PC-3 (cell line): ENCODE measurements around the gene HTT-AS. TPM values are rescaled to one million over a fixed set of nuclear protein-coding genes. Genes with fewer than 3 reads are reported as not detected.
A peak's percentile ranks its signal among the peaks of the same experiment; 100 is the strongest.

Source experiments
- ATAC-seq: fragments of 200-7000 bp; cut with Tn5 transposase; 2 replicates; pipeline ENCODE4 v1.9.1; 2020; ENCODE audit warnings: mild to moderate bottlenecking, moderate library complexity
- Bru-seq: library from RNA; stranded (reverse); fragments of 400-500 nt; gene quantifications from one replicate; lab custom pipeline; 2021; lab: Mats Ljungman, UMichigan
- BruChase-seq, 2 experiments: library from RNA; stranded (reverse); fragments of 400-500 nt; gene quantifications; one replicate each; lab custom pipeline; 2021; lab: Mats Ljungman, UMichigan
- BruUV-seq: library from RNA; stranded (reverse); fragments of 400-500 nt; replicated peaks from 2 replicates; lab custom pipeline; 2021; lab: Mats Ljungman, UMichigan
- CTCF ChIA-PET: fragments of 300-600 bp; sonication (Branson Sonifier 250); formaldehyde crosslinking; loops from one replicate; lab custom pipeline; 2022; ENCODE audit warnings: antibody characterized with exemption; lab: Charles Lee
- POLR2A ChIA-PET: fragments of 300-600 bp; sonication (Branson Sonifier 250); formaldehyde crosslinking; loops from one replicate; lab custom pipeline; 2022; ENCODE audit warnings: antibody characterized with exemption; ENCODE audit not compliant: unreplicated experiment; lab: Charles Lee
- DNase-seq: peaks from one replicate; pipeline ENCODE4 v3.0.0-alpha.2; 2015
- H2AFZ ChIP-seq: fragments of 300-600 bp; sonication (generic); 2 replicates; pipeline ENCODE4 v1.6.0; 2016; ENCODE audit warnings: antibody characterized with exemption, low read length
- H3F3A ChIP-seq: fragments of 300-600 bp; sonication (generic); one replicate; pipeline ENCODE4 v1.6.0; 2017; ENCODE audit warnings: antibody characterized with exemption, low read length, control low read depth, mild to moderate bottlenecking; ENCODE audit not compliant: unreplicated experiment
- H3K27ac ChIP-seq: fragments of 300-600 bp; sonication (generic); 2 replicates; pipeline ENCODE4 v1.5.1; 2016; ENCODE audit warnings: mild to moderate bottlenecking, low read length
- H3K27me3 ChIP-seq: fragments of 300-600 bp; sonication (generic); 2 replicates; pipeline ENCODE4 v1.6.1; 2016; ENCODE audit warnings: low read length, mixed read lengths
- H3K36me3 ChIP-seq: fragments of 300-600 bp; sonication (generic); 2 replicates; pipeline ENCODE4 v1.6.1; 2016; ENCODE audit warnings: low read depth, mixed run types, low read length, mixed read lengths
- H3K4me1 ChIP-seq: fragments of 300-600 bp; sonication (generic); 2 replicates; pipeline ENCODE4 v1.5.1; 2016; ENCODE audit warnings: low read length; ENCODE audit not compliant: insufficient read depth
- H3K4me2 ChIP-seq: fragments of 300-600 bp; sonication (generic); 2 replicates; pipeline ENCODE4 v1.6.0; 2016; ENCODE audit warnings: low read length
- H3K4me3 ChIP-seq: fragments of 300-600 bp; sonication (generic); 2 replicates; pipeline ENCODE4 v1.5.1; 2016; ENCODE audit warnings: mild to moderate bottlenecking, low read length, mixed read lengths
- H3K79me2 ChIP-seq: fragments of 300-600 bp; sonication (generic); 2 replicates; pipeline ENCODE4 v1.6.1; 2017; ENCODE audit warnings: low read length, mixed read lengths
- H3K9ac ChIP-seq: fragments of 300-600 bp; sonication (generic); 2 replicates; pipeline ENCODE4 v1.6.0; 2016; ENCODE audit warnings: mild to moderate bottlenecking, low read length
- H3K9me2 ChIP-seq: fragments of 300-600 bp; sonication (generic); replicated peaks from 2 replicates; pipeline ENCODE4 v1.6.1; 2016; ENCODE audit warnings: mixed run types, low read length, mixed read lengths
- H3K9me3 ChIP-seq: fragments of 300-600 bp; sonication (generic); 2 replicates; pipeline ENCODE4 v1.6.1; 2016; ENCODE audit warnings: low read length, mixed read lengths
- H4K20me1 ChIP-seq: fragments of 300-600 bp; sonication (generic); 2 replicates; pipeline ENCODE4 v1.6.1; 2016; ENCODE audit warnings: low read length, mixed read lengths
- CTCF ChIP-seq: fragments of 300-600 bp; sonication (generic); conservative IDR thresholded peaks from 2 replicates; pipeline ENCODE4 v1.5.1; 2017; ENCODE audit warnings: antibody characterized with exemption, low read depth, mild to moderate bottlenecking, low read length
- EZH2 ChIP-seq: fragments of 300-600 bp; sonication (generic); IDR thresholded peaks from one replicate; pipeline ENCODE4 v1.6.1; 2017; ENCODE audit warnings: antibody characterized with exemption, mild to moderate bottlenecking, low read length; ENCODE audit not compliant: unreplicated experiment
- EZH2phosphoT487 ChIP-seq: fragments of 300-600 bp; sonication (generic); IDR thresholded peaks from 2 replicates; pipeline ENCODE4 v1.6.1; 2018; ENCODE audit warnings: mild to moderate bottlenecking, antibody characterized with exemption, low read length, borderline replicate concordance
- intact Hi-C: fragments of 100-400 bp; cut with micrococcal nuclease; formaldehyde crosslinking; loops from 2 replicates; pipeline ENCODE4 v1.9.0; 2023
- long read RNA-seq: library from polyadenylated mRNA; unstranded; transcript quantifications from one replicate; pipeline ENCODE4 v2.0.0, GENCODE V29; 2021; ENCODE audit not compliant: unreplicated experiment
- total RNA-seq: library from RNA; depleted of rRNA; stranded (reverse); fragments of >200 nt; gene quantifications from 2 replicates; pipeline ENCODE4 v1.2.3, GENCODE V29; 2014; rRNA removed

Gene HTT-AS
- total RNA-seq: not detected in 2 replicates
- percentile 13 among the genes with signal in this experiment for Bru-seq, nascent RNA
- percentile 22 among the genes with signal in this experiment for BruChase-seq, experiment 1, labeled RNA remaining after a 6-hour chase
- percentile 14 among the genes with signal in this experiment for BruChase-seq, experiment 2, labeled RNA remaining after a 2-hour chase
- long read RNA-seq, partial matches to known transcripts: 0 of 2 reads
- long read RNA-seq, other reads (novel, unspliced or antisense): 2 of 2 reads

DNA sequence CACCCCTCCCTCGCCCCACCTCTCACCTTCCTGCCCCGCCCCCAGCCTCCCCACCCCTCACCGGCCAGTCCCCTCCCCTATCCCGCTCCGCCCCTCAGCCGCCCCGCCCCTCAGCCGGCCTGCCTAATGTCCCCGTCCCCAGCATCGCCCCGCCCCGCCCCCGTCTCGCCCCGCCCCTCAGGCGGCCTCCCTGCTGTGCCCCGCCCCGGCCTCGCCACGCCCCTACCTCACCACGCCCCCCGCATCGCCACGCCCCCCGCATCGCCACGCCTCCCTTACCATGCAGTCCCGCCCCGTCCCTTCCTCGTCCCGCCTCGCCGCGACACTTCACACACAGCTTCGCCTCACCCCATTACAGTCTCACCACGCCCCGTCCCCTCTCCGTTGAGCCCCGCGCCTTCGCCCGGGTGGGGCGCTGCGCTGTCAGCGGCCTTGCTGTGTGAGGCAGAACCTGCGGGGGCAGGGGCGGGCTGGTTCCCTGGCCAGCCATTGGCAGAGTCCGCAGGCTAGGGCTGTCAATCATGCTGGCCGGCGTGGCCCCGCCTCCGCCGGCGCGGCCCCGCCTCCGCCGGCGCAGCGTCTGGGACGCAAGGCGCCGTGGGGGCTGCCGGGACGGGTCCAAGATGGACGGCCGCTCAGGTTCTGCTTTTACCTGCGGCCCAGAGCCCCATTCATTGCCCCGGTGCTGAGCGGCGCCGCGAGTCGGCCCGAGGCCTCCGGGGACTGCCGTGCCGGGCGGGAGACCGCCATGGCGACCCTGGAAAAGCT, at the start of gene HTT-AS, which contains the start of gene HTT:
Gene HTT-AS, minus strand, starts transcription at position 461 of the 768 bp plus-strand sequence.
Gene HTT, plus strand, starts transcription at position 604 of the 768 bp plus-strand sequence. Its CDS starts 145 bp downstream, at position 749.
- Histone ChIP-seq H2AFZ (peak within 1 kb of the TSS; percentile 88), H4K20me1 (peaks cover 17% of the 10 kb centered on the region), H3K27ac (no peak within 1 kb of the TSS; the same call in 1 of the 2 replicates), H3K9me2 (no peaks in the 10 kb centered on the region), H3F3A (no peaks in the 10 kb centered on the region), H3K9ac (peak within 1 kb of the TSS; percentile 78), H3K4me3 (peak within 1 kb of the TSS; percentile 98), H3K4me2 (peak within 1 kb of the TSS; percentile 83), H3K27me3 (no peaks in the 10 kb centered on the region), H3K9me3 (no peaks in the 10 kb centered on the region), H3K79me2 (peaks cover 42% of the 10 kb centered on the region), H3K4me1 (peaks cover 5% of the 10 kb centered on the region; the same call in 1 of the 2 replicates), H3K36me3 (no peaks in the 10 kb centered on the region)
- ATAC-seq (peak; percentile 92), DNase-seq (peak; percentile 92)
- BruUV-seq: no TSS peak
- POLR2A ChIA-PET: no interaction called here
- CTCF ChIA-PET: no interaction called here
- intact Hi-C loops: loop anchor here (2.0 kb wide), 1 partner anchor 31 kb away; no protein-coding TSS in a partner anchor
- no peak for TF ChIP-seq EZH2phosphoT487

DNA sequence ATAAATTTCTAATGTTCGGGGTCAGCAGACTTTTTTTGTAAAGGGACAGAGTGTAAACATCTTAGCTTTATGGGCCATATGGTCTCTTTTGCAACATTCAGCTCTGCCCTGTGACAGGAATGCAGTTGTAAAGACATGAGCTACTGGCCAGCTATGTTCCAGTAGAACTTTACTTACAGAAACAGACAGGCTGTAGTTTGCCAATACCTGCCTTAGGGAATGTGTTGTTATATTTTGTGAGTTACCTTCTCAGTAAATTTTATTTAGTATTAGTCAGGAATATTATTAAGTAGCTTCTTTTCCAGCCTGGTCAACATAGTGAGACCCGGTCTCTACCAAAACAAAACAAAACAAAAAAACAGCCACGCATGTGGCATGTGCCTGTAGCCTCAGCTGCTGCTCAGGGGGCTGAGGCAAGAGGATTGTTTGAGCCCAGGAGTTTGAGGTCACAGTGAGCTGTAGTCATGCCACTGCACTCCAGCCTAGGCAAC, 48.9 kb upstream of the HTT-AS start:
- ChIA-PET CTCF (no interaction called here), POLR2A (no interaction called here)
- Histone ChIP-seq H3K27me3 (no peaks in the 10 kb centered on the region), H3K36me3 (peaks cover 10% of the 10 kb centered on the region), H3F3A (no peaks in the 10 kb centered on the region), H3K79me2 (no peaks in the 10 kb centered on the region), H3K9ac (no peak overlapping the region), H3K27ac (no peak overlapping the region), H3K9me2 (no peaks in the 10 kb centered on the region), H3K4me3 (no peak overlapping the region), H4K20me1 (no peaks in the 10 kb centered on the region), H2AFZ (no peak overlapping the region), H3K9me3 (no peaks in the 10 kb centered on the region), H3K4me1 (no peaks in the 10 kb centered on the region), H3K4me2 (no peak overlapping the region)
- TF ChIP-seq EZH2phosphoT487: no peak
- no peak for TF ChIP-seq EZH2
- no peak for TF ChIP-seq CTCF
- DNase-seq: no peak
- intact Hi-C loops: no loop called here
- ATAC-seq: no peak
- BruUV-seq: no TSS peak

GRCh38 chr4:3122081-3122563, 47.8 kb upstream of the HTT-AS start:
- Histone ChIP-seq H3K4me1 (no peaks in the 10 kb centered on the region), H2AFZ (no peak overlapping the region), H3K27me3 (no peaks in the 10 kb centered on the region), H3K79me2 (no peaks in the 10 kb centered on the region), H3K27ac (no peak overlapping the region), H3K9me3 (no peaks in the 10 kb centered on the region), H3K4me3 (no peak overlapping the region), H3K9me2 (no peaks in the 10 kb centered on the region), H3F3A (no peaks in the 10 kb centered on the region), H3K4me2 (no peak overlapping the region), H3K9ac (no peak overlapping the region), H4K20me1 (no peaks in the 10 kb centered on the region), H3K36me3 (peaks cover 14% of the 10 kb centered on the region; the same call in 1 of the 2 replicates)
- intact Hi-C loops: no loop called here
- ATAC-seq (no peak), DNase-seq (no peak)
- TF ChIP-seq EZH2 (no peak), CTCF (no peak), EZH2phosphoT487 (no peak)
- CTCF ChIA-PET: no interaction called here
- POLR2A ChIA-PET: no interaction called here
- BruUV-seq: no TSS peak
